Glomerular visceral epithelial cell (primary cell): ENCODE measurements around the gene GPR25.

Experiments used
- DNase-seq: peaks from one replicate; pipeline ENCODE4 v3.0.0-alpha.2; 2016; ENCODE audit errors: extremely low spot score

GPR25 gene

GRCh38 chr1:200894712-200895442 lies 22.1 kb downstream of the GPR25 start, which contains the start of gene INAVA:
INAVA (plus strand) TSS chr1:200894900; CDS start chr1:200898401, 3,501 bp downstream.
- peak; percentile 34 for DNase-seq

- DNase-seq, result no peak
These were observed 22.6 kb downstream of the GPR25 start for GRCh38 chr1:200895443-200895789.

- peak; percentile 49 for DNase-seq
These were observed 23.2 kb downstream of the GPR25 start for GRCh38 chr1:200895801-200896530.

GRCh38 chr1:200896531-200897196 lies 23.9 kb downstream of the GPR25 start:
- peak; percentile 94 for DNase-seq

- DNase-seq, result no peak
These were observed 24.5 kb downstream of the GPR25 start for GRCh38 chr1:200897259-200897658.

GRCh38 chr1:200899015-200899386 lies 26.2 kb downstream of the GPR25 start:
- DNase-seq, result no peak

GRCh38 chr1:200899451-200899915 lies 26.7 kb downstream of the GPR25 start:
- DNase-seq, result no peak

- no peak for DNase-seq
These were observed 27.4 kb downstream of the GPR25 start for GRCh38 chr1:200899954-200900867.

- no peak for DNase-seq
These were observed 28.1 kb downstream of the GPR25 start for GRCh38 chr1:200900877-200901276.

GRCh38 chr1:200901350-200901749 lies 28.6 kb downstream of the GPR25 start:
- no peak for DNase-seq

- no peak for DNase-seq
These were observed 29.1 kb downstream of the GPR25 start for GRCh38 chr1:200901796-200902444.

GRCh38 chr1:200903793-200904192 lies 31.0 kb downstream of the GPR25 start:
- DNase-seq, result no peak

- DNase-seq, result no peak
These were observed 32.0 kb downstream of the GPR25 start for GRCh38 chr1:200904772-200905171.

GRCh38 chr1:200905411-200906052 lies 32.8 kb downstream of the GPR25 start:
- DNase-seq, result peak; percentile 52

- DNase-seq, result no peak
These were observed 33.7 kb downstream of the GPR25 start for GRCh38 chr1:200906491-200906890.

GRCh38 chr1:200907611-200908097 lies 34.9 kb downstream of the GPR25 start:
- no peak for DNase-seq

- DNase-seq, result no peak
These were observed 35.5 kb downstream of the GPR25 start for GRCh38 chr1:200908191-200908868.

- DNase-seq, result no peak
These were observed 36.3 kb downstream of the GPR25 start for GRCh38 chr1:200909071-200909470.

- no peak for DNase-seq
These were observed 37.0 kb downstream of the GPR25 start for GRCh38 chr1:200909757-200910239.

- no peak for DNase-seq
These were observed 38.6 kb downstream of the GPR25 start for GRCh38 chr1:200911361-200911760.
